ENCODE measurements around the gene TMED6.

DNA sequence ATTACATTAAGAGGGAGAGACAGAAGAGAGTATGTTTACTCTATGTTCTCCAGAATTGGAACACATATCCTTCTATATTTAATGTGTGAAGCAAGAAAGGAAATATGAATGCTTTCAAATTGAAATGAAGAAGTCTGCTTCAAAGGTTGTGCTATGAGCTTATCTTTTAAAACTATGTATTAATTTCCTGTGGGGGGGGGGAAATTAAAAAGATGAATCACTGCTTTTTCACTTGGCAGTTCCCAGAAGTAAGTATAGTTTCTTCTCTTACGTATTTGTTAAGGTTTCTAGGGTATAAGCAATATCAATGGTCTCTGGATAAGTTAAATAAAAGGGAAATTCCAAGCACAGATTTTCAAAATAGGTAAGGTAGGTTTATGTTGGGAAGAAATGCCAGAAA, 27.2 kb upstream of the TMED6 start:
- TF ChIP-seq EZH2 (IDR thresholded peaks at IDR 0.05) = no peak
- no peak for TF ChIP-seq POLR2A (IDR thresholded peaks at IDR 0.05; ENCODE audit: borderline replicate concordance, extremely low read depth, insufficient read depth, insufficient read length)
- no peak for TF ChIP-seq RAD21 (IDR thresholded peaks at IDR 0.05; ENCODE audit: low read depth)
- TF ChIP-seq, protein P1, sequence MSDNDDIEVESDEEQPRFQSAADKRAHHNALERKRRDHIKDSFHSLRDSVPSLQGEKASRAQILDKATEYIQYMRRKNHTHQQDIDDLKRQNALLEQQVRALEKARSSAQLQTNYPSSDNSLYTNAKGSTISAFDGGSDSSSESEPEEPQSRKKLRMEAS (IDR thresholded peaks at IDR 0.05) = no peak
- TF ChIP-seq JUND (IDR thresholded peaks at IDR 0.05) = no peak
- TF ChIP-seq, protein P2, sequence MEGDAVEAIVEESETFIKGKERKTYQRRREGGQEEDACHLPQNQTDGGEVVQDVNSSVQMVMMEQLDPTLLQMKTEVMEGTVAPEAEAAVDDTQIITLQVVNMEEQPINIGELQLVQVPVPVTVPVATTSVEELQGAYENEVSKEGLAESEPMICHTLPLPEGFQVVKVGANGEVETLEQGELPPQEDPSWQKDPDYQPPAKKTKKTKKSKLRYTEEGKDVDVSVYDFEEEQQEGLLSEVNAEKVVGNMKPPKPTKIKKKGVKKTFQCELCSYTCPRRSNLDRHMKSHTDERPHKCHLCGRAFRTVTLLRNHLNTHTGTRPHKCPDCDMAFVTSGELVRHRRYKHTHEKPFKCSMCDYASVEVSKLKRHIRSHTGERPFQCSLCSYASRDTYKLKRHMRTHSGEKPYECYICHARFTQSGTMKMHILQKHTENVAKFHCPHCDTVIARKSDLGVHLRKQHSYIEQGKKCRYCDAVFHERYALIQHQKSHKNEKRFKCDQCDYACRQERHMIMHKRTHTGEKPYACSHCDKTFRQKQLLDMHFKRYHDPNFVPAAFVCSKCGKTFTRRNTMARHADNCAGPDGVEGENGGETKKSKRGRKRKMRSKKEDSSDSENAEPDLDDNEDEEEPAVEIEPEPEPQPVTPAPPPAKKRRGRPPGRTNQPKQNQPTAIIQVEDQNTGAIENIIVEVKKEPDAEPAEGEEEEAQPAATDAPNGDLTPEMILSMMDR (IDR thresholded peaks at IDR 0.05 in 2 of 3, conservative IDR thresholded peaks at IDR 0.05 in 1 of 3; ENCODE audit: borderline replicate concordance in 1 of 3, insufficient read depth in 1 of 3, low read depth in 2 of 3, low read length in 2 of 3) = no peak
